SK-N-SH (cell line): Measurements from ENCODE around the gene ASB4. TPM values are rescaled to one million over a fixed set of nuclear protein-coding genes. Genes with fewer than 3 reads are reported as not detected.

Experiments used
- CTCF ChIA-PET: fragments of 300-600, 350-600 bp; formaldehyde crosslinking; extraction: SDS; loops from one replicate; lab custom pipeline; 2021; lab: Yijun Ruan, JAX
- POLR2A ChIA-PET: fragments of 350-600 bp; sonication (Branson Sonifier 250); formaldehyde crosslinking; extraction: SDS; loops from one replicate; lab custom pipeline; 2020; ENCODE audit warnings: antibody characterized with exemption, inconsistent platforms; lab: Yijun Ruan, JAX
- DNase-seq: peaks from one replicate; pipeline ENCODE4 v3.0.0; 2012
- H2AFZ ChIP-seq: fragments of 200-600 bp; sonication (generic); 2 replicates; pipeline ENCODE4 v1.8.1; 2016; ENCODE audit warnings: antibody characterized with exemption, mild to moderate bottlenecking, low read depth
- H3F3A ChIP-seq: fragments of 200-600 bp; sonication (generic); replicated peaks from 2 replicates; pipeline ENCODE3; 2016; ENCODE audit warnings: antibody characterized with exemption, mild to moderate bottlenecking; ENCODE audit not compliant: insufficient read depth
- H3K27ac ChIP-seq, 2 experiments: fragments of 200-500 bp in 1 of 2; fragments of 200-600 bp in 1 of 2; sonication (Bioruptor generic) in 1 of 2; sonication (generic), shearing (Covaris generic) in 1 of 2; 2 replicates each; pipeline versions ENCODE4 v1.5.1 to v1.6.1; 2014 to 2016; ENCODE audit warnings: low read depth in 2 of 2, inconsistent platforms in 1 of 2, low read length in 1 of 2, mild to moderate bottlenecking in 1 of 2, mixed read lengths in 1 of 2
- H3K27me3 ChIP-seq: fragments of 200-600 bp; sonication (generic), shearing (Covaris generic); 2 replicates; pipeline ENCODE4 v1.6.1; 2016; ENCODE audit warnings: mixed run types; ENCODE audit not compliant: insufficient read depth
- H3K36me3 ChIP-seq, 2 experiments: fragments of 200-500 bp in 1 of 2; fragments of 200-600 bp in 1 of 2; sonication (Bioruptor generic) in 1 of 2; sonication (generic) in 1 of 2; replicated peaks in 1 of 2; 2 replicates each; pipeline versions ENCODE3 to v1.5.1; 2014 to 2016; ENCODE audit warnings: low read length in 1 of 2, mild to moderate bottlenecking in 1 of 2; ENCODE audit not compliant: insufficient read depth in 2 of 2, control insufficient read depth in 1 of 2
- H3K4me1 ChIP-seq, 2 experiments: fragments of 200-500 bp in 1 of 2; fragments of 200-600 bp in 1 of 2; sonication (Bioruptor generic) in 1 of 2; sonication (generic), shearing (Covaris generic) in 1 of 2; 2 replicates each; pipeline versions ENCODE4 v1.5.1 to v1.6.1; 2014 to 2016; ENCODE audit warnings: low read depth in 1 of 2, low read length in 1 of 2, mixed run types in 1 of 2; ENCODE audit not compliant: insufficient read depth in 2 of 2, control insufficient read depth in 1 of 2
- H3K4me2 ChIP-seq: fragments of 200-600 bp; sonication (generic), shearing (Covaris generic); 2 replicates; pipeline ENCODE4 v1.6.1; 2017; ENCODE audit warnings: mixed run types
- H3K4me3 ChIP-seq, 2 experiments: fragments of 200-500 bp in 1 of 2; fragments of 200-600 bp in 1 of 2; sonication (Bioruptor generic) in 1 of 2; sonication (generic), shearing (Covaris generic) in 1 of 2; 2 replicates each; pipeline versions ENCODE4 v1.5.1 to v1.8.1; 2014 to 2016; ENCODE audit warnings: low read depth in 2 of 2, inconsistent platforms in 1 of 2, low read length in 1 of 2, mild to moderate bottlenecking in 1 of 2, mixed read lengths in 1 of 2, moderate library complexity in 1 of 2
- H3K79me2 ChIP-seq: fragments of 200-600 bp; sonication (generic); 2 replicates; pipeline ENCODE4 v1.8.1; 2017; ENCODE audit warnings: mild to moderate bottlenecking; ENCODE audit not compliant: insufficient read depth
- H3K9ac ChIP-seq: fragments of 200-600 bp; sonication (generic); 2 replicates; pipeline ENCODE4 v1.6.1; 2017; ENCODE audit warnings: mixed run types
- H3K9me2 ChIP-seq: fragments of 200-600 bp; sonication (generic); 2 replicates; pipeline ENCODE4 v1.6.1; 2017; ENCODE audit warnings: mixed run types
- H3K9me3 ChIP-seq: fragments of 200-600 bp; sonication (generic); 2 replicates; pipeline ENCODE4 v1.6.1; 2017; ENCODE audit warnings: mixed run types, mild to moderate bottlenecking, moderate library complexity
- H4K20me1 ChIP-seq: fragments of 200-600 bp; sonication (generic); 2 replicates; pipeline ENCODE4 v1.6.1; 2017; ENCODE audit warnings: mild to moderate bottlenecking, mixed run types; ENCODE audit not compliant: insufficient read depth
- CHD2 ChIP-seq: fragments of 150-350 bp; IDR thresholded peaks from 2 replicates; pipeline ENCODE4 v1.6.1; 2018; ENCODE audit warnings: low read length; ENCODE audit not compliant: partially characterized antibody
- EP300 ChIP-seq, 2 experiments: IDR thresholded peaks; 2 replicates each; pipeline versions ENCODE4 v1.4.0 to v1.6.1; 2012; ENCODE audit warnings: borderline replicate concordance in 1 of 2, low read depth in 1 of 2, low read length in 1 of 2
- EZH2phosphoT487 ChIP-seq: fragments of 200-600 bp; sonication (generic); IDR thresholded peaks from 2 replicates; pipeline ENCODE4 v1.6.1; 2017; ENCODE audit warnings: low read depth, mixed run types, mild to moderate bottlenecking, antibody characterized with exemption, moderate library complexity, borderline replicate concordance
- FOXJ3 ChIP-seq: sonication (generic); formaldehyde crosslinking; IDR thresholded peaks from 2 replicates; pipeline ENCODE4 v1.5.1; 2020; ENCODE audit warnings: mild to moderate bottlenecking, missing genetic modification reagents
- FOXM1 ChIP-seq: IDR thresholded peaks from 2 replicates; pipeline ENCODE4 v1.4.0; 2012; ENCODE audit warnings: low read depth, mild to moderate bottlenecking
- JUND ChIP-seq: IDR thresholded peaks from 2 replicates; pipeline ENCODE4 v1.4.0; 2012
- MEF2A ChIP-seq: IDR thresholded peaks from 2 replicates; pipeline ENCODE4 v1.4.0; 2012; ENCODE audit warnings: low read depth, borderline replicate concordance
- MXI1 ChIP-seq: IDR thresholded peaks from 2 replicates; pipeline ENCODE4 v1.6.1; 2012; ENCODE audit warnings: mild to moderate bottlenecking, low read depth, low read length, improper control_type of control experiment
- NFIC ChIP-seq: IDR thresholded peaks from 2 replicates; pipeline ENCODE4 v1.4.0; 2012; ENCODE audit warnings: borderline replicate concordance
- NRF1 ChIP-seq: IDR thresholded peaks from 2 replicates; pipeline ENCODE4 v1.6.1; 2012; ENCODE audit warnings: low read depth, mild to moderate bottlenecking, low read length
- RAD21 ChIP-seq: IDR thresholded peaks from 2 replicates; pipeline ENCODE4 v1.6.1; 2012; ENCODE audit warnings: mild to moderate bottlenecking, low read length
- RFX5 ChIP-seq: IDR thresholded peaks from 2 replicates; pipeline ENCODE4 v1.6.1; 2012; ENCODE audit warnings: mild to moderate bottlenecking, improper control_type of control experiment, low read length
- RXRA ChIP-seq: IDR thresholded peaks from 2 replicates; pipeline ENCODE4 v1.4.0; 2012; ENCODE audit warnings: low read depth, mild to moderate bottlenecking, borderline replicate concordance
- SIN3A ChIP-seq: IDR thresholded peaks from 2 replicates; pipeline ENCODE4 v1.6.1; 2012; ENCODE audit warnings: low read depth, mild to moderate bottlenecking, low read length, moderate library complexity, borderline replicate concordance
- TAF1 ChIP-seq: IDR thresholded peaks from 2 replicates; pipeline ENCODE4 v1.6.1; 2012; ENCODE audit warnings: low read depth, mild to moderate bottlenecking, low read length, moderate library complexity, borderline replicate concordance
- TCF12 ChIP-seq: IDR thresholded peaks from 2 replicates; pipeline ENCODE4 v1.4.0; 2012
- YY1 ChIP-seq: IDR thresholded peaks from 2 replicates; pipeline ENCODE4 v1.4.0; 2012; ENCODE audit warnings: low read depth, mild to moderate bottlenecking
- WGBS: methylation state at CpG from one replicate; pipeline ENCODE4 v1.1.6; 2017; ENCODE audit warnings: low lambda C conversion rate; 5-methylcytosine and 5-hydroxymethylcytosine counted together
- polyA plus RNA-seq, 3 experiments: library from polyadenylated mRNA; depleted of rRNA; stranded (reverse); fragments of >200 nt; gene quantifications; 2 replicates each; pipeline ENCODE4 v1.2.3, GENCODE V29; 2012
- TF ChIP-seq, protein P1 (sequence below): IDR thresholded peaks from 2 replicates; pipeline ENCODE4; 2012
- TF ChIP-seq, protein P2 (sequence below): fragments of 150-350 bp; IDR thresholded peaks from 2 replicates; pipeline ENCODE4 v1.6.1; 2017; ENCODE audit warnings: antibody characterized with exemption, low read length, low read depth, borderline replicate concordance
- TF ChIP-seq, protein P3 (sequence below): fragments of 150-350 bp; IDR thresholded peaks from 2 replicates; pipeline ENCODE4 v1.6.1; 2016; ENCODE audit warnings: mild to moderate bottlenecking, low read depth, low read length
- TF ChIP-seq, protein P4 (sequence below): IDR thresholded peaks from 2 replicates; pipeline ENCODE4 v1.6.1; 2012; ENCODE audit warnings: mild to moderate bottlenecking, low read depth, low read length, moderate library complexity
- TF ChIP-seq, protein P5 (sequence below): IDR thresholded peaks from 2 replicates; pipeline ENCODE4 v1.4.0; 2012; ENCODE audit warnings: low read depth, borderline replicate concordance

The ASB4 gene
- polyA plus RNA-seq, 1 of the 3 experiments (the other 2 are of a cell fraction) = not detected

DNA sequence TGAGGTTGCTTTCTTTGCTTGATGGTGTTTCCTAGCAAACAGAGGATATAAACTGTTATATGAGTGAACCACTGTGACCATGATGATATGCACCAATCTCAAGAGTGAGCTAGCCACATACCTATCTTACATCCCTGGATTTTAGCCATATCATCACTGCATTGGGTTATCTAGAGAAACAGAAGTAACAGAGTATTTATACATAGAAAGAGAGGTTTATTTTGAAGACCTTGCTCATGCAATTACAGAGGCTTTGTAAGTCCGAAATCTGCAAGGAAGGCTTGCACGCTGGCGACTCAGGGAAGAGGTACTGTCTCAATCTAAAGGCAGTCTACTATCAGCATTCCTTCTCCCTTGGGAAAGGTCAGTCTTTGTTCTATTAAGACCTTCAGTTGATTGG is 39.1 kb upstream of the ASB4 start (continued):
- TF ChIP-seq NRF1 (no peak), RXRA (no peak), YY1 (no peak), TAF1 (no peak), CHD2 (no peak), NFIC (no peak), FOXJ3 (CRISPR knock-in tag) (no peak), MEF2A (no peak), TCF12 (no peak)
- TF ChIP-seq, protein P1, sequence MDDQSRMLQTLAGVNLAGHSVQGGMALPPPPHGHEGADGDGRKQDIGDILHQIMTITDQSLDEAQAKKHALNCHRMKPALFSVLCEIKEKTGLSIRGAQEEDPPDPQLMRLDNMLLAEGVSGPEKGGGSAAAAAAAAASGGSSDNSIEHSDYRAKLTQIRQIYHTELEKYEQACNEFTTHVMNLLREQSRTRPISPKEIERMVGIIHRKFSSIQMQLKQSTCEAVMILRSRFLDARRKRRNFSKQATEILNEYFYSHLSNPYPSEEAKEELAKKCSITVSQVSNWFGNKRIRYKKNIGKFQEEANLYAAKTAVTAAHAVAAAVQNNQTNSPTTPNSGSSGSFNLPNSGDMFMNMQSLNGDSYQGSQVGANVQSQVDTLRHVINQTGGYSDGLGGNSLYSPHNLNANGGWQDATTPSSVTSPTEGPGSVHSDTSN = no peak

DNA sequence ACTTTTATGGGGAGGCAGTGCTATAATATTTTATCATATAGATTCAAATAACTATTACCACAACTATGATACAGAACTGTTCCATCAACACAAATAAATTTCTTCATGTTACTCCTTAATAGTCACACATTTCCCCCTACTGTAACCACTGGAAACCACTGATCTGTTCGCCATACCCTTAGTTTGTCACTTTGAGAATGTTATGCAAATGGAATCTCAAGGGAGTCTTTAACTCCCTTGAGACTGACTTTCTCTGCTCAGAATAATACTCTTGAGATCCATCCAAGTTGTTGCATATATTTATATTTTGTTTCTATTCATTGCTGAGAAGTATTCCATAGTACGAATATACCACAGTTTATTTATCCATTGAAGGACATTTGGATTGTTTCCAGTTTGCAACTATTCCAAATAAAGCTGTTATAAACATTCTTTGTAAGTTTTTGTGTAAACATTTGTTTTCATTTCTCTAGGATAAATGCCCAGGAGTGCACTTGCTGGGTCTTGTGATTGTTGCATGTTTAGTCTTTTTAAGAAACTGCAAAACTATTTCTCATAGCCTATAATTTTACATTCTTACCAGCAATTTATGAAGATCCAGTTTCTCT is 31.2 kb upstream of the ASB4 start:
- WGBS = 32% methylated on average over 2 of the region's 2 CpGs
- TF ChIP-seq FOXM1 = no peak
- TF ChIP-seq, protein P2, sequence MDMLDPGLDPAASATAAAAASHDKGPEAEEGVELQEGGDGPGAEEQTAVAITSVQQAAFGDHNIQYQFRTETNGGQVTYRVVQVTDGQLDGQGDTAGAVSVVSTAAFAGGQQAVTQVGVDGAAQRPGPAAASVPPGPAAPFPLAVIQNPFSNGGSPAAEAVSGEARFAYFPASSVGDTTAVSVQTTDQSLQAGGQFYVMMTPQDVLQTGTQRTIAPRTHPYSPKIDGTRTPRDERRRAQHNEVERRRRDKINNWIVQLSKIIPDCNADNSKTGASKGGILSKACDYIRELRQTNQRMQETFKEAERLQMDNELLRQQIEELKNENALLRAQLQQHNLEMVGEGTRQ = no peak
- TF ChIP-seq RAD21 = no peak
- TF ChIP-seq RFX5 = no peak
- TF ChIP-seq SIN3A = no peak
- no peak for TF ChIP-seq NFIC
- TF ChIP-seq, protein P1 = no peak
- TF ChIP-seq EP300 (IDR thresholded peaks at IDR 0.05; ENCODE audit: borderline replicate concordance in 1 of 2, low read depth in 1 of 2, low read length in 1 of 2) = no peak
- no peak for TF ChIP-seq RXRA
- TF ChIP-seq, protein P3, sequence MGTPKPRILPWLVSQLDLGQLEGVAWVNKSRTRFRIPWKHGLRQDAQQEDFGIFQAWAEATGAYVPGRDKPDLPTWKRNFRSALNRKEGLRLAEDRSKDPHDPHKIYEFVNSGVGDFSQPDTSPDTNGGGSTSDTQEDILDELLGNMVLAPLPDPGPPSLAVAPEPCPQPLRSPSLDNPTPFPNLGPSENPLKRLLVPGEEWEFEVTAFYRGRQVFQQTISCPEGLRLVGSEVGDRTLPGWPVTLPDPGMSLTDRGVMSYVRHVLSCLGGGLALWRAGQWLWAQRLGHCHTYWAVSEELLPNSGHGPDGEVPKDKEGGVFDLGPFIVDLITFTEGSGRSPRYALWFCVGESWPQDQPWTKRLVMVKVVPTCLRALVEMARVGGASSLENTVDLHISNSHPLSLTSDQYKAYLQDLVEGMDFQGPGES = no peak
- no peak for TF ChIP-seq EZH2phosphoT487
- no peak for TF ChIP-seq JUND
- TF ChIP-seq MXI1 = no peak
- no peak for TF ChIP-seq MEF2A
- TF ChIP-seq, protein P4, sequence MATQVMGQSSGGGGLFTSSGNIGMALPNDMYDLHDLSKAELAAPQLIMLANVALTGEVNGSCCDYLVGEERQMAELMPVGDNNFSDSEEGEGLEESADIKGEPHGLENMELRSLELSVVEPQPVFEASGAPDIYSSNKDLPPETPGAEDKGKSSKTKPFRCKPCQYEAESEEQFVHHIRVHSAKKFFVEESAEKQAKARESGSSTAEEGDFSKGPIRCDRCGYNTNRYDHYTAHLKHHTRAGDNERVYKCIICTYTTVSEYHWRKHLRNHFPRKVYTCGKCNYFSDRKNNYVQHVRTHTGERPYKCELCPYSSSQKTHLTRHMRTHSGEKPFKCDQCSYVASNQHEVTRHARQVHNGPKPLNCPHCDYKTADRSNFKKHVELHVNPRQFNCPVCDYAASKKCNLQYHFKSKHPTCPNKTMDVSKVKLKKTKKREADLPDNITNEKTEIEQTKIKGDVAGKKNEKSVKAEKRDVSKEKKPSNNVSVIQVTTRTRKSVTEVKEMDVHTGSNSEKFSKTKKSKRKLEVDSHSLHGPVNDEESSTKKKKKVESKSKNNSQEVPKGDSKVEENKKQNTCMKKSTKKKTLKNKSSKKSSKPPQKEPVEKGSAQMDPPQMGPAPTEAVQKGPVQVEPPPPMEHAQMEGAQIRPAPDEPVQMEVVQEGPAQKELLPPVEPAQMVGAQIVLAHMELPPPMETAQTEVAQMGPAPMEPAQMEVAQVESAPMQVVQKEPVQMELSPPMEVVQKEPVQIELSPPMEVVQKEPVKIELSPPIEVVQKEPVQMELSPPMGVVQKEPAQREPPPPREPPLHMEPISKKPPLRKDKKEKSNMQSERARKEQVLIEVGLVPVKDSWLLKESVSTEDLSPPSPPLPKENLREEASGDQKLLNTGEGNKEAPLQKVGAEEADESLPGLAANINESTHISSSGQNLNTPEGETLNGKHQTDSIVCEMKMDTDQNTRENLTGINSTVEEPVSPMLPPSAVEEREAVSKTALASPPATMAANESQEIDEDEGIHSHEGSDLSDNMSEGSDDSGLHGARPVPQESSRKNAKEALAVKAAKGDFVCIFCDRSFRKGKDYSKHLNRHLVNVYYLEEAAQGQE = no peak
- TF ChIP-seq, protein P5, sequence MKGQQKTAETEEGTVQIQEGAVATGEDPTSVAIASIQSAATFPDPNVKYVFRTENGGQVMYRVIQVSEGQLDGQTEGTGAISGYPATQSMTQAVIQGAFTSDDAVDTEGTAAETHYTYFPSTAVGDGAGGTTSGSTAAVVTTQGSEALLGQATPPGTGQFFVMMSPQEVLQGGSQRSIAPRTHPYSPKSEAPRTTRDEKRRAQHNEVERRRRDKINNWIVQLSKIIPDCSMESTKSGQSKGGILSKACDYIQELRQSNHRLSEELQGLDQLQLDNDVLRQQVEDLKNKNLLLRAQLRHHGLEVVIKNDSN = no peak

More for the DNA sequence above, 31.2 kb upstream of the ASB4 start:
- no peaks in the 10 kb centered on the region for H3K9me2 ChIP-seq
- peaks cover 4% of the 10 kb centered on the region; the same call in 1 of the 2 replicates for H3K9me3 ChIP-seq
- H3K4me2 ChIP-seq = no peak overlapping the region
- H3K4me3 ChIP-seq = no peak overlapping the region
- no peak for DNase-seq
- CTCF ChIA-PET = no interaction called here
- POLR2A ChIA-PET = no interaction called here
- H2AFZ ChIP-seq = no peak overlapping the region
- no peaks in the 10 kb centered on the region for H3K4me1 ChIP-seq
- no peaks in the 10 kb centered on the region for H3K36me3 ChIP-seq
- H3F3A ChIP-seq = no peaks in the 10 kb centered on the region
- H3K79me2 ChIP-seq = no peaks in the 10 kb centered on the region
- H4K20me1 ChIP-seq = no peaks in the 10 kb centered on the region
- no peak overlapping the region for H3K27ac ChIP-seq
- no peak overlapping the region for H3K9ac ChIP-seq
- no peaks in the 10 kb centered on the region for H3K27me3 ChIP-seq
